ENCODE measurements around the gene PRUNE2. TPM values are rescaled to one million over a fixed set of nuclear protein-coding genes. Genes with fewer than 3 reads are reported as not detected.

The PRUNE2 gene
- total RNA-seq, 1 donor from 2014 or later, result 3.1 TPM

DNA sequence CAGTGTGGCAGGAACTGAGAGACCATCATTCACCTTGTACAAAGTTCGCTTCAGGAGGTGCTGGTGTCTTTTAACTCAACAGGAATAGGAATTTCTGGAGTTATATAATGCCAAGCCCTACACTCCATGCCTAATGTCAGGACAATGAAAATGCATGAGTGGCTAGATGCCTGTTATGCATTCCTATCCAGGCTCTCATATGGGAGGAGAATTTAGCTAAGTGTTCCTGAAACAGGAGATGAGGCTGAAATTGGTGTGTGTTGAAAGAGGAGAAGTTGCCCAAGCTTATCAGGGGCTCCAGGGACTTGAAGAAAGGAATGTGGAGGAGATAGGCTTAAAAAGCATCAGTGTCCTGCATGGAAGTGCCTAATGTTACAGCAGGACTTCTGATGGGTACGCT is 26.8 kb upstream of the PRUNE2 start:
- no peak for TF ChIP-seq CTCF (IDR thresholded peaks at IDR 0.05; ENCODE audit: borderline replicate concordance)
- no peak for DNase-seq

GRCh38 chr9:76932265-76932664 is 26.4 kb upstream of the PRUNE2 start:
- Histone ChIP-seq H3K27me3 (ENCODE audit: low read depth) (peaks cover 12% of the 10 kb centered on the region), H3K9me3 (replicated peaks) (no peaks in the 10 kb centered on the region), H3K36me3 (no peaks in the 10 kb centered on the region), H3K4me3 (no peak overlapping the region), H3K4me1 (no peaks in the 10 kb centered on the region), H3K27ac (replicated peaks) (no peak overlapping the region)
- intact Hi-C loops (cut with micrococcal nuclease), result no loop called here
- TF ChIP-seq CTCF (IDR thresholded peaks at IDR 0.05; ENCODE audit: borderline replicate concordance), result no peak
- DNase-seq, result no peak

More for the DNA sequence above, 26.8 kb upstream of the PRUNE2 start:
- Histone ChIP-seq H3K4me3 (no peak overlapping the region), H3K27ac (replicated peaks) (no peak overlapping the region), H3K36me3 (no peaks in the 10 kb centered on the region), H3K4me1 (no peaks in the 10 kb centered on the region), H3K27me3 (ENCODE audit: low read depth) (peaks cover 12% of the 10 kb centered on the region), H3K9me3 (replicated peaks) (no peaks in the 10 kb centered on the region)
- intact Hi-C loops (cut with micrococcal nuclease), result no loop called here

DNA sequence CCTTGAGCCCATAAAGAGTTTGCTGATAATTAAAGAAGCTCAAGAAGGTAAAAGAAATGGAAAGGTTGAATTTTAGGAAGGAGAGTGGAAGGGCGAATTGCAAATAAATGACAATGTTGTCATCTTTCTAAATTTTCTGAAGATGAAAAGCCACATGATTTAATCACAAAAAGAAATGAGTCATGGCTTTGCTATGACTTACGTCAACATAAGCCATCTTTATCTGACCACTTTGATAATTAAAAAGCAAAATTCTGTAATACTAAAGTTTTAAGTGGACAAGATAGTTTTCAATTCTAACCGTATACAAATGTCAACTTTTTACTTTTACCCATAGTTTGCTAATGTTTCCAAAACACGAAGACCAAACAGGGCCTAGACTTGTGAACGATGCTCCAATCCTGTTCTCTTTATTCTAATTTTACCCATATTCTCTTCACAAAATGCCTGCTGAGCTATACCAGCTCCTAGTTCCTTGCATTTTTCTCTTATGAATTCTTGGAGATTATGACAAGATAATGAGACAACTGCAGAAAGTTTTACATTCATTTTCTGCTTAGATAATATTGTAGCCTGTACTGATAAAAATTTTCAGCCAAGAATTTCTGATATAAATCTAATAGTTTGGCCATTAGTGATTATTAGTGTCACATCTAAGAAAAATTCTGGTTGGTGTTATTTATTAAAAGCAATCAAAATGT is 21.8 kb upstream of the PRUNE2 start:
- DNase-seq, result no peak
- H3K27ac ChIP-seq (replicated peaks), result no peak overlapping the region
- peaks cover 8% of the 10 kb centered on the region for H3K9me3 ChIP-seq (replicated peaks)
- no peaks in the 10 kb centered on the region for H3K36me3 ChIP-seq
- H3K4me1 ChIP-seq, result no peaks in the 10 kb centered on the region
- H3K27me3 ChIP-seq (ENCODE audit: low read depth), result peaks cover 24% of the 10 kb centered on the region
- no peak for TF ChIP-seq CTCF (IDR thresholded peaks at IDR 0.05; ENCODE audit: borderline replicate concordance)
- no peak overlapping the region for H3K4me3 ChIP-seq
- intact Hi-C loops (cut with micrococcal nuclease), result no loop called here

DNA sequence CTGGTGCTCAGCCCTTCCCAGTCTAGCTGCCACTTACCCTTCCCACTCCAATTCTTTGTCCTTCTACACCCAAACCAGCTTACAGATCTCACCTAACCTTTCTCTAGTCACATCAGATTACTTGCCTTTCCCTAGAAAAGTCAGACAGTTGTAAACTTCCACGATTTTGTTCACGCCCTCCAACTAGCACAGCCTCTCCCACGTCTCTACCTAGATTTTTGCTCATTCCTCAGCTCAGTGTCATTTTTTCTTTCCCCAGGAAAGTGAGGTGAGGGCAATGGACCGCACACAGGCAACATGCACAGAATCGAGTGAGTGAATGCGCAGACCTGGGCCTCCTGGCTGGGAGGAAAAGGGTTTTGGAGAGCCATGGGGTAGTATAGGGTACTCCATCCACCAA is 20.9 kb upstream of the PRUNE2 start:
- TF ChIP-seq CTCF (IDR thresholded peaks at IDR 0.05; ENCODE audit: borderline replicate concordance), result no peak
- no peak overlapping the region for H3K4me3 ChIP-seq
- no peaks in the 10 kb centered on the region for H3K4me1 ChIP-seq
- peaks cover 24% of the 10 kb centered on the region for H3K27me3 ChIP-seq (ENCODE audit: low read depth)
- intact Hi-C loops (cut with micrococcal nuclease), result no loop called here
- no peak for DNase-seq
- no peak overlapping the region for H3K27ac ChIP-seq (replicated peaks)
- H3K36me3 ChIP-seq, result no peaks in the 10 kb centered on the region
- peaks cover 8% of the 10 kb centered on the region for H3K9me3 ChIP-seq (replicated peaks)

DNA sequence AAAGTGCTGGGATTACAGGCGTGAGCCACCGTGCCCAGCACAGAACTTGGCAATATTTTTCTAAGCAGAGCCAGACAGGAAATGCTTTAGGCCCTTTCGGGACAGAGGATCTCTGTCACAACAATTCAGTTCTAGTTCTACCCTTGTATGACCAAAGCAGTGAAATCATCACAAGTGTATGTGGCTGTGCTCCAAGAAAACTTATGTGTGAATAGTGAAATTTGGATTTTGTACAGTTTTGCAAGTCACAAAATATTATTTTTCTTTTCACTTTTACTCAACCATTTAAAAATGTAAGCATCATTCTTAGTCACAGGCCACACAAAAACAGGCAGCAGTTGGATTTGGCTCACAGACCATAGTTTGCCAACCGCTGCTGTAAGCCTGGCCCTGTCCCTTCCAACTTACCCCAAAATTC is 20.4 kb upstream of the PRUNE2 start:
- intact Hi-C loops (cut with micrococcal nuclease), result no loop called here
- no peak overlapping the region for H3K27ac ChIP-seq (replicated peaks)
- H3K27me3 ChIP-seq (ENCODE audit: low read depth), result peaks cover 24% of the 10 kb centered on the region
- H3K36me3 ChIP-seq, result no peaks in the 10 kb centered on the region
- H3K4me3 ChIP-seq, result no peak overlapping the region
- DNase-seq, result no peak
- no peak for TF ChIP-seq CTCF (IDR thresholded peaks at IDR 0.05; ENCODE audit: borderline replicate concordance)
- H3K4me1 ChIP-seq, result no peaks in the 10 kb centered on the region
- peaks cover 8% of the 10 kb centered on the region for H3K9me3 ChIP-seq (replicated peaks)
